ENCODE measurements around the gene DBF4.
"Not testable (repeated sequence)": the region's sequence is repeated elsewhere in the genome, so short reads cannot be mapped to it uniquely, and the experiment has no call there.

The DBF4 gene

DNA sequence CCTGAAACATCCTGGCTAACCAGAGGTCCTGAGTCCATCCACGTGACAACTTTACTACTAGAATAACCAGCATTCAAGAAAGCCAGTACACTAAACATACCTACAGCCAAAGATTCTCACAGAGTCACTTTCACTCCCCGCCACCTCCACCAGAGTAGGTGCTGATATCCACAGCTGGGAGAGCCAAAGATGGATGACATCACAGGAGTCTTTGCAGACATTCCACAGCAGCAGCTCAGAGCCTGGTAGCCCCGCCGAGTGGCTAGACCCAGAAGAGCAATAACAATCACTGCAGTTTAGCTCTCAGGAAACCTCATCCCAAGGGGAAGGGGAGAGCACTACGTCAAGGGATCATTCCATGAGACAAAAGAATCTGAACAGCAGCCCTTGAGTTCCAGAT, 44.3 kb downstream of the DBF4 start:
- no peak overlapping the region for H3K4me3 ChIP-seq (ENCODE audit: low read depth, low read length)
- DNase-seq (ENCODE audit: low read depth): no peak
- TF ChIP-seq, protein P1, sequence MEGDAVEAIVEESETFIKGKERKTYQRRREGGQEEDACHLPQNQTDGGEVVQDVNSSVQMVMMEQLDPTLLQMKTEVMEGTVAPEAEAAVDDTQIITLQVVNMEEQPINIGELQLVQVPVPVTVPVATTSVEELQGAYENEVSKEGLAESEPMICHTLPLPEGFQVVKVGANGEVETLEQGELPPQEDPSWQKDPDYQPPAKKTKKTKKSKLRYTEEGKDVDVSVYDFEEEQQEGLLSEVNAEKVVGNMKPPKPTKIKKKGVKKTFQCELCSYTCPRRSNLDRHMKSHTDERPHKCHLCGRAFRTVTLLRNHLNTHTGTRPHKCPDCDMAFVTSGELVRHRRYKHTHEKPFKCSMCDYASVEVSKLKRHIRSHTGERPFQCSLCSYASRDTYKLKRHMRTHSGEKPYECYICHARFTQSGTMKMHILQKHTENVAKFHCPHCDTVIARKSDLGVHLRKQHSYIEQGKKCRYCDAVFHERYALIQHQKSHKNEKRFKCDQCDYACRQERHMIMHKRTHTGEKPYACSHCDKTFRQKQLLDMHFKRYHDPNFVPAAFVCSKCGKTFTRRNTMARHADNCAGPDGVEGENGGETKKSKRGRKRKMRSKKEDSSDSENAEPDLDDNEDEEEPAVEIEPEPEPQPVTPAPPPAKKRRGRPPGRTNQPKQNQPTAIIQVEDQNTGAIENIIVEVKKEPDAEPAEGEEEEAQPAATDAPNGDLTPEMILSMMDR (IDR thresholded peaks at IDR 0.05; ENCODE audit: insufficient read depth, low read depth, low read length, missing control alignments): no peak

DNA sequence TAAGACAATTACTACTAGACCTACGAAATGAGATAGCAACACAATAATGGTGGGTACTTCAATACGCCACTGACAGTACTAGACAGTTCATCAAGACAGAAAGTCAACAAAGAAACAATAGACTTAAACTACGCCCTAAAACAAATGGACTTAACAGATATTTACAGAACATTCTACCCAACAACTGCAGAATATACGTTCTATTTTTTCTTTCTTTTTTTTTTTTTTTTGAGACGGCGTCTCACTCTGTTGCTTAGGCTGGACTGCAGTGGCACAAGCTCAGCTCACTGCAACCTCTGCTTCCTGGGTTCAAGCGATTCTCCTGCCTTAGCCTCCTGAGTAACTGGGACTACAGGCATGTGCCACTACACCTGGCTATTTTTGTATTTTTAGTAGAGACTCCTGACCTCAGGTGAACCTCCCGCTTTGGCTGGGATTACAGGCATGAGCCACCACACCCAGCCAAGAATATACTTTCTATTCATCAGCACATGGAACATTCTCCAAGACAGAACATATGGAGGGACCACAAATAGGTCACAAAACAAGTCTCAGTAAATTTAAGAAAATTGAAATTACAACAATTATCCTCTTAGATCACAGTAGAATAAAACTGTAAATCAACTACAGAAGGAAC, 46.6 kb downstream of the DBF4 start:
- H3K4me3 ChIP-seq (ENCODE audit: low read depth, low read length); DNase-seq (ENCODE audit: low read depth): not testable (repeated sequence)

DNA sequence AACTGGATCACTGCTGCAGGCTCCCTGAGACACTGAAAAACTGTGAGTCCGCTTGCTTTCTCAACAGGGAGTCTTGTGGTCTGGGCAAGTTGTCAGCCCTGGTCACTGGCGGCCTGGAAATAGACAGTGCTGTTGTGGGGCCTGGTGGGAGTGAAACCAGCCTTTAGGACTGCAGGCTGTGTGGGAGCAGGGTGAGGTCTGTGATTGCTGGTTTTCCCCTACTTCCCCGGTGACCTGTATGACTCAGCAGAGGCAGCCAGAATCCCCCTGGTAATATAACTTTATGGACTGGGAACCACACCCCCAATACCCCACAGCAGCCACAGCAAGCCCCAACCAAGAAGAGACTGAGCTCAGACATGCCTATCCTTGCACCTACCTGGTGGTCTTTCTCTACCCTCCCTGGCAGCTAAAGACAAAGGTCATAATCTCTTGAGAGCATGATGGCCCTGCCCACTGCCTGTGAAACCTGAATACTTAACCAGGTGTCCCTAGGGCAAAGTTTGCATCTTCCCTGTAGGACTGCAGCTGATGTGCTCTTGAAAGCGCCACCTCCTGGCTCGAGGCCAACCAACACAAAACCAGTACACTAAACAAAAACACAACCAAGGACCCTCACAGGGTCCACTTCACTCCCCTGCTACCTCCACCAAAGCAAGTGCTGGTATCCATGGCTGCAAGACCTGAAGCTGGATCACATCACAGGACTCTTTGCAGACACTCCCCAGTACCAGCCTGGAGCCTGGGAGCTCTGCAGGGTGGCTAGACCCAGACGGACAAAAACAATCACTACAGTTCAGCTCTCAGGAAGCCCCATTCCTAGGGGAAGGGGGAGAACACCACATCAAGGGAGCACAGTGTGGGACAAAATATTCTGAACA, 50.5 kb downstream of the DBF4 start:
- peak overlapping the region; percentile 69 for H3K4me3 ChIP-seq (ENCODE audit: low read depth, low read length)
- peak; percentile 97 for DNase-seq (ENCODE audit: low read depth)
- TF ChIP-seq, protein P1 (IDR thresholded peaks at IDR 0.05; ENCODE audit: insufficient read depth, low read depth, low read length, missing control alignments): peak; percentile 42

DNA sequence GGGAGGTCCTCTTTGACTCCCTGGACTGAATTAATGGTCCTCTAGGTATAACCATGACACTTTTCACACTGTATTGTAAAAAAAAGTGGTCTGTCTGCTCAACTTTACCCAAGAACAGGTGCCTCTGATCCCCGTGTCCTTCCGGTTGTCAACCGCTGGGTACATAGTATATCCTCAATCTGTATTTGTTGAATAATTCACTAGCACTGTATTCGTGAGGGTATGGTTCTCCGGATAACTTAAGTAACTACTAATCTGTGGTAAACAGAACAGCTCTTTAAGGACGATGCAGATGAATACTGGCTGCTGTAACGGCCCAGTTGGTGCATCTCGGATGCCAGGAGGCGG, 57.3 kb downstream of the DBF4 start:
- TF ChIP-seq, protein P1 (IDR thresholded peaks at IDR 0.05; ENCODE audit: insufficient read depth, low read depth, low read length, missing control alignments): no peak
- H3K4me3 ChIP-seq (ENCODE audit: low read depth, low read length): peak overlapping the region; percentile 46
- no peak for DNase-seq (ENCODE audit: low read depth)

DNA sequence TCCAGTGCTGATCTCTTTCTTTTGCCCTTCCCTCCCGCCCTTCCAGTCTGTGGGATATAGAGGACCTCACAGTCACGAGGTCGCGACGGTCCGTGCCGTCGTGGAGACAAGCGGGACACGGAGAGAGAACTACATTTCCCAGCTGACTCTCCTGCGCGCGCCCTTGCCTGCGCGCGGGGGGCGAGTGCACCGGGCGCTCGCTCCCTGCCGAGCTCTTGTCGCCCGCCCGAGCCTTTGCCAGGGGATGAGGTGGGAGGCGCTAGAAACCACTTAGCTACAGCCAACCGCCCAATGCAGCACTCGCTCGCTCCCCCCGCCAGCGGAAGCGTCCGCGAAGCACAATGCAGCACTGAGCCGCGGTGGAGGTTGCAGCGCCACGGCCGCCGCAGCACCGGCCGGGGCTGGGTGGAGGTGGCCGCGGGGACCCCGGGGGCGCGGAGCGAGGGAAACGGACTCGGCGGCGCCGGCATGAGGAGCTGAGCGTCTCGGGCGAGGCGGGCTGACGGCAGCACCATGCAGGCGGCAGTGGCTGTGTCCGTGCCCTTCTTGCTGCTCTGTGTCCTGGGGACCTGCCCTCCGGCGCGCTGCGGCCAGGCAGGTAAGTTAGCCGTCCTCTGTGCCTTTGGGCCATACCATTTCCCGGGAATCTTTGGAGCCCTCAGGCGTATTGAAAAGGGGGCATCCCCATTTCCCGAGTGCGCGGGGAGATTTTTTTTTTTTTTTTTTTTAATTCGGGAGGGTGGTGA, 57.8 kb downstream of the DBF4 start, which contains the start of gene ADAM22:
ADAM22 (plus strand) TSS at position 299 of the 746 bp plus-strand sequence; CDS start at position 514, 215 bp downstream.
- H3K4me3 ChIP-seq (ENCODE audit: low read depth, low read length): peak within 1 kb of the TSS; percentile 79
- TF ChIP-seq, protein P1 (IDR thresholded peaks at IDR 0.05; ENCODE audit: insufficient read depth, low read depth, low read length, missing control alignments): no peak
- DNase-seq (ENCODE audit: low read depth): peak; percentile 98

DNA sequence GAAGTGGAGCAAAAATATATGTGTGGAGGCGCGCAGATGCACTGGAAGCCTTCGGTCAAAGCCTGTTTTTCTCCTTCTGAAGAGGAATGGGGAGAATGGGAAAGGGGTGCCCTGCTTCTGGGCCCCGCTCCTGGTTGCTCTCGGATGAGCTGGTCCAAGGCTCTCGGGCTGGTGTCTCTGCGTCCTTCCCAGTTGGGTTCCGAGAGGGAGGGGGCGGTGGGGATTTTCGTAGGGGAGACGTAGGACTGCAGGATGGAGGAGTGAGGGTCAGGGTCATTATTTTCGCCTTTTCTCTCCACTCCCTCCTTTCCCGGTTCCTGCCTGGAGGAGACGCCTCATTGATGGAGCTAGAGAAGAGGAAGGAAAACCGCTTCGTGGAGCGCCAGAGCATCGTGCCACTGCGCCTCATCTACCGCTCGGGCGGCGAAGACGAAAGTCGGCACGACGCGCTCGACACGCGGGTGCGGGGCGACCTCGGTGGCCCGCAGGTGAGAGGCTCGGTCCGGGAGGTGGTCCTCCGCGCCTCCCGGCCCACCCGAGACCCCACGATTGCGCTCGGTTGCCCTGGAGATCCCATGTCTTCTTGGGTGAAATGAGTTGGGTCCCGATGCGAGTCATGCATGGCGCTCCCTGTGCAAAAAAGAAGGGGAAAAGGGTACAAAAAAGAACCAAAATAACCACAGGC, 58.5 kb downstream of the DBF4 start:
- TF ChIP-seq, protein P1 (IDR thresholded peaks at IDR 0.05; ENCODE audit: insufficient read depth, low read depth, low read length, missing control alignments): no peak
- H3K4me3 ChIP-seq (ENCODE audit: low read depth, low read length): peak overlapping the region; percentile 79
- DNase-seq (ENCODE audit: low read depth): peak; percentile 52
